Stimulated activated CD4-positive, alpha-beta T cell treated with anti-CD3 and anti-CD28 coated beads, TNF-alpha, amount 100 ng/mL, for 4 hours (primary cell): ENCODE measurements around the gene PTPN2.
"Not testable (repeated sequence)": the region's sequence is repeated elsewhere in the genome, so short reads cannot be mapped to it uniquely, and the experiment has no call there.

ENCODE experiments used
- DNase-seq, 3 experiments: peaks; one replicate each; pipeline ENCODE4 v3.0.0-alpha.2; 2020; ENCODE audit warnings: low read depth in 3 of 3

Gene PTPN2

GRCh38 chr18:12891561-12891960, 7.5 kb upstream of the PTPN2 start:
- DNase-seq = no peak

GRCh38 chr18:12890964-12891363, 6.9 kb upstream of the PTPN2 start:
- no peak for DNase-seq

- no peak for DNase-seq
These were observed 2.6 kb upstream of the PTPN2 start for GRCh38 chr18:12886498-12887126.

- DNase-seq = no peak
These were observed 1.5 kb upstream of the PTPN2 start for GRCh38 chr18:12885500-12885899.

- DNase-seq = no peak
These were observed 628 bp upstream of the PTPN2 start for GRCh38 chr18:12884406-12885323.

- no peak for DNase-seq
These were observed 709 bp downstream of the PTPN2 start for GRCh38 chr18:12883372-12883683.

GRCh38 chr18:12882453-12883371, 1.3 kb downstream of the PTPN2 start:
- DNase-seq = no peak

- DNase-seq = no peak
These were observed 3.5 kb downstream of the PTPN2 start for GRCh38 chr18:12880541-12880910.

- no peak for DNase-seq
These were observed 4.0 kb downstream of the PTPN2 start for GRCh38 chr18:12879840-12880540.

GRCh38 chr18:12874992-12875391, 9.0 kb downstream of the PTPN2 start:
- not testable (repeated sequence) for DNase-seq

GRCh38 chr18:12873961-12874567, 10.0 kb downstream of the PTPN2 start:
- DNase-seq = not testable (repeated sequence)

- DNase-seq = no peak
These were observed 11.6 kb downstream of the PTPN2 start for GRCh38 chr18:12872408-12872807.

GRCh38 chr18:12868576-12868975, 15.5 kb downstream of the PTPN2 start:
- no peak for DNase-seq

- no peak for DNase-seq
These were observed 16.5 kb downstream of the PTPN2 start for GRCh38 chr18:12867441-12868123.

GRCh38 chr18:12863687-12864216, 20.3 kb downstream of the PTPN2 start:
- DNase-seq = no peak

GRCh38 chr18:12862874-12863482, 21.1 kb downstream of the PTPN2 start:
- no peak for DNase-seq

GRCh38 chr18:12862467-12862866, 21.6 kb downstream of the PTPN2 start:
- DNase-seq = no peak

GRCh38 chr18:12861637-12862036, 22.4 kb downstream of the PTPN2 start:
- no peak for DNase-seq

GRCh38 chr18:12860530-12860929, 23.5 kb downstream of the PTPN2 start:
- DNase-seq = no peak

- DNase-seq = no peak
These were observed 25.0 kb downstream of the PTPN2 start for GRCh38 chr18:12858991-12859390.
